NCI-H774 (cell line): ENCODE data around the gene TM7SF2.

Source experiments
- DNase-seq: peaks from one replicate; lab custom pipeline; 2025; lab: John Stamatoyannopoulos, UW

TM7SF2 gene

DNA sequence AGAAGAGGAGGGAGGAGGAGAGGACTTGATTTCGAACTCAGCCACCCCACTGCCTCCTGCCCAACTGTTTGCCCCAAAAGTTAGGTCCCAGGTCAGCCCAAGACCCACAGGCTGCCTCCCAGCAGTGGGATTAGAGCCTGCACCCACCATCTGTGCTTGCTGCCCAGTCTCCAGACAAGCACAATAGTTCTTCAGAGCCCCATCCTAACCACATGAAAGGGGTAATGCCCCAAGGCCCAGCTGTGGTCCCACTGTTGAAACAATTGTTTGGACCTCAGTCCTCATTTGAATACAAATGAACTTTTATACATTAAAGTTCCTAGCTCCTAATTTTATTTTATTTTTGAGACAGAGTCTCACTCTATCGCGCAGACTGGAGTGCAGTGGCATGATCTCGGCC lies 21.0 kb upstream of the TM7SF2 start:
- DNase-seq: no peak

DNA sequence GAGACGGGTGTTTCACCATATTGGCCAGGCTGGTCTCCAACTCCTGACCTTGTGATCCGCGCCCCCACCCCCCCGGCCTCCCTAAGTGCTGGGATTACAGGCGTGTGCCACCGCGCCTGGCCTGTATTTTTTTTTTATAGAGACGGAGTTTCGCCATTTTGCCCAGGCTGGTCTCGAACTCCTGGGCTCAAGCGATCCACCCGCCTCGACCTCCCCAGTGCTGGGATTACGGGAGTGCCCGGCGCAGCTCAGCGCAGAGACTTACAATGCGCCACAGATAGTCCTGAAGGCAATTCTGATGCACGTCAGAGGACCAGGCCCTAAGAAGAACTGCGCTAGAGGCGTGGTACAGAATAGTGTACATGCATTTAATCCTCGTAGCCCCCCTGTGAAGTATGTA lies 16.2 kb upstream of the TM7SF2 start:
- no peak for DNase-seq

DNA sequence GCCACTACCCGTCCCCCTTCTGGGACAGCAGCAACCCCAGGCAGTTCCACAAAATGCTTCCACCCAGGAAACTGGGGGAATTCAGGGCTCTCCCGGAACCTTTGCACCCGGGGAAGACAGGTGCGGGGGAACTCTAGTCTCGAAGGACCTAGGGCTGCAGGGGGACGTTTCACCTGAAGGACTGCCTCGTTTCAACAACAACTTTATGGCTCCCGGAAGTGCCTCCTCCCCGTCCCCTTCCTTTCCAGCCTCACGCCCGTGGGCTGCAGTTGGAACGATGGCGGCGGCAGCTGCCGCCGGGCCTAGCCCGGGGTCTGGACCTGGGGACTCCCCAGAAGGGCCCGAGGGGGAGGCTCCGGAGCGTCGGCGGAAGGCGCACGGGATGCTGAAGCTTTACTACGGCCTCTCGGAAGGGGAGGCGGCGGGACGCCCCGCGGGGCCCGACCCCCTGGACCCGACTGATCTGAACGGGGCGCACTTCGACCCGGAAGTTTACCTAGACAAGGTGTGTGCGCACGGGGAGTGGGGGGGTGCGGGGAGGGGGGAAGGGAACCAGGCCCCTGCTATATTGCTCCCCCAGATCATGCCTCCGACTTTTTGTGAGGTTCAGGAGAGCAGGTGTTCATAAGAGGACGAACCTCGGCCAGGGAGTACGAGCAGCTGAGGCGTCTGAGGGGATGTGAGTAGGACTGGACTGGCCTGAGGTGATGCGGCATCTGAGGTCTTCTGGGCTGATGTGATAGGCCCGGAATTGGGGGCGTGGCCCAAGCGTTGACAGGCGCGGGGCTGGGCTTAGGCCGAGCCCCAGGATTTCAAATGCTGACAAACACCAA lies 15.5 kb upstream of the TM7SF2 start, which contains the start of gene VPS51:
TSS of gene VPS51 (plus strand) at position 241 of the 833 bp plus-strand sequence. CDS start at position 278, 37 bp downstream.
- peak; percentile 93 for DNase-seq

DNA sequence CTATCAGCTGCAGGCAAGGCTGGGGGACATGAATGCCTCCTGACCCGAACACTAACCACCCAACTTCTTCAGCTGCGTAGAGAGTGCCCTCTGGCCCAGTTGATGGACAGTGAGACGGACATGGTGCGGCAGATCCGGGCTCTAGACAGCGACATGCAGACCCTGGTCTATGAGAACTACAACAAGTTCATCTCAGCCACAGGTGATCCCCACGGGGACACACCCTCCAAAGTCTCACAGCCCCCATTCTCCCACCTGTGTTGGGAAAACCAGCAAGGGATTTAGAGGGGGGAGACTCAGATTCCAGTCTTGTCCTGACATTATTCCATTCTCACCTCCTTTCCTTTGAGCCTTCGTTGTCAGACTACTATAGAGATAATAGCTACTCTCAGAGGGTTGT lies 14.7 kb upstream of the TM7SF2 start:
- no peak for DNase-seq

DNA sequence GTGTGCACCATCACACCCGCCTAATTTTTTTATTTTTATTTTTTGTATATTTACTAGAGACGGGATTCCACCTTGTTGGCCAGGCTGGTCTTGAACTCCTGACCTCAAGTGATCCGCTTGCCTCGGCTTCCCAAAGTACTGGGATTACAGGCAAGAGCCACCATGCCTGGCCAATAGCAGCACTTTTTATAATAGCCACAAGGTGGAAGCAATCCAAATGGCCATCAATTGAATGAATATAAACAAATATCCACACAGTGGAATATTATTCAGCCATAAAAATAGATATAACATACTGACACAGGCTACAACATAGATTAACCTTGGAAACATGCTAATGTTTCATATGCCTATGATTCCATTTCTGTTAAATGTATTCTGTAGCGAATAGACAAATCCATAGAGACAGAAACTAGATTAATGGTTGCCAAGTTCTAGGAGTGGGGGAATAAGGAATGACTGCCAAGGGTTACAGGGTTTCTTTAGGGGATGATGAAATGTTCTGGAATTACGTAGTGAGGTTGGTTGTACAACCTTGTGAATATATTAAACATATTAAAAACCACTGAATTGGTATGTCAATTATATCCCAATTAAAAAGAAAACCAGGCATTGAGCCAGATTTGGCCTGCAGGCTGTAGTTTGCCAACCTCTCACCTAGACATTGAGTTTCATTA lies 10.9 kb upstream of the TM7SF2 start:
- no peak for DNase-seq

DNA sequence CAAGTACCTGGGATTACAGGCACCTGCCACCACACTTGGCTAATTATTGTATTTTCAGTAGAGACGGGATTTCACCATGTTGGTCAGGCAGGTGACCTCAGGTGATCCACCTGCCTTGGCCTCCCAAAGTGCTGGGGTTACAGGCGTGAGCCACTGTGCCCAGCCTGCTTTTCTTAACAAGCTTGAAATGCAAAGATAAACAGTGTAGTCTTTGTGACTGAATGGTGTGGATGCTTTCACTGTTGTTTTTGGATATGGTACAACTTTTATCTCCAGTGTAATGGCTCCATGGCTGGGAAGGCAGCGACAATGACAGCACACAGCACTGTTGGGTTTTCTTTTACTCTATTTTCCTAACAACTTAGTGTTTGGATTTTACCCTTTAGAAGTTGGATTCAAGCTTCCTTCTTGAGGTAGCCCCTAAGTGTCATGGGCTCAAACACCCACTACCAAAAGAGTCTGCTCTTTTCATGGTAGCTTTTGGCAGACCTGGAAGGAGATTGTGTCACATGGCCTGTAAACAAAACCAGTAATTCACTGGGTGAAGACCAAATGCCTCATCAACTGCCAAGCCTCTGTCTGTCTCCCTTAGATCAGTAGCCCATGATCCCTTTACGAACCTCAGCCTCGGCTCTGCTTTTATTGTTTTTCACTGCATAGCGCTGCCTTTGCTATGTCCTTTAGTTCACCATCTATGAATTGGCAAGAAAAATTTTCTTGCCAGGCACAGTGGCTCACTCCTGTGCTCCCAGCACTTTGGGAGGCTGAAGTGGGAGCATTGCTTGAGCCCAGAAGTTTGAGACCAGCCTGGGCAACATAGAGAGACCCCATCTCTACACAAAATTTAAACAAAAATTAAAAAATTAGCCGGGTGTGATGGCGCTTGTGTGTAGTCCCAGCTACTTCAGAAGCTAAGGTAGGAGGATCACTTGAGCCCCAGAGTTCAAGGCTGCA lies 9.3 kb upstream of the TM7SF2 start:
- peak; percentile 76 for DNase-seq

DNA sequence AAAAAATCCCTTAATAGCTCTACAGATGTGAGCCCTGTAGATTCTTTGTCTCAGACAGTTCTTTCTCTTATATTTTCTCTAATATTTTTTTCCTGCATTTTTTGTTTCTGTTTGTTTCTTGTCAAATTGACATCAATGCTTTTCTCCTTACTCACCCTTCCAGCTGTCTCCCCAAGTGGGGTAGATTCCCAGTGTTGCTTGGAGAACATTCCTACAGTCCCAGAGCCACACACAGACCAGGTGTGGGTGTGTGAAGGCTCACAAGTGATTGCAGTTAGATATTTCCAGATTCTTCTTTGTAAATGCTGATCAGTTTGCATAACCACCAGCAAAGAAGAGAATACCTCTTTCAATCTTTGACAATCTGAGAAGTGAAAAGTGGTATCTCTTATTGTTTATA lies 8.2 kb upstream of the TM7SF2 start:
- no peak for DNase-seq

DNA sequence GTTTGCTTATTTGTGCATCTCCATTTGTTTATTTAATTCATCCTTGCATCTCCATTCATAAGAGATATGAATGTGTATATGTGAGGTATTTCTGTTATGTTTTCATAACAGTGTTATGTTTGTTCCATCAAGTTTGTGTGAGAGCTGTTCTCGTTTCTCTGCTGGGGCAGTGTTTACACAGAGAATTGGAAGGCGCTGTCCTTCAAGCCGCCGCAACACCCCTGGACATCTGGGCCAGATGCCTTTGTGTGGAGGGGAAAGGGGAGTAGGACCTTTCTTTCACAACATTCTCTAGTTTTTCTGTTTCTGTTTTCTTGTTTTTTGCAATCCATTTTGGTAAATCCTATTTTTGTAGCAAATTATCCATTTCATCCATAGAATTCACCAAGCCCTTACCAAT lies 7.0 kb upstream of the TM7SF2 start:
- no peak for DNase-seq

DNA sequence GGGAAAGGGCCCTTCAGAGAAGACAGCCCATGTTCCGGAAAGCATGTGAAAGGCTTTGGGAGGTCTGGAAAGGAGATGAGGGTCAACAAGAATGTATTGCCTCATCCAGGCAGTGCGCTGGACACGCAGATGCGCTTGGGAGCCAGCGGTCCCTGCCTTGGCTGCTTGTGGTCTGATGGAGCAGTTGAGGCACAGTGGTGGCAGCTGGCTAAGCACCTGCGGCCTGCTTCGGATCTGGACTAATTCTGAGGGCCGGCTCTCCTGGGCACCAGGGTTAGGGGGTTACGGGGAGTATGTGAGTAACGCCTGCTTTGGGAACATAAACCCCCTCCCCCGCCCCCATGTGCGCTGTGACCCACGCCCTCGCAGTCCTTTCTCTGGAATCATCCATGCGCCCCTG lies 4.6 kb upstream of the TM7SF2 start:
- no peak for DNase-seq

DNA sequence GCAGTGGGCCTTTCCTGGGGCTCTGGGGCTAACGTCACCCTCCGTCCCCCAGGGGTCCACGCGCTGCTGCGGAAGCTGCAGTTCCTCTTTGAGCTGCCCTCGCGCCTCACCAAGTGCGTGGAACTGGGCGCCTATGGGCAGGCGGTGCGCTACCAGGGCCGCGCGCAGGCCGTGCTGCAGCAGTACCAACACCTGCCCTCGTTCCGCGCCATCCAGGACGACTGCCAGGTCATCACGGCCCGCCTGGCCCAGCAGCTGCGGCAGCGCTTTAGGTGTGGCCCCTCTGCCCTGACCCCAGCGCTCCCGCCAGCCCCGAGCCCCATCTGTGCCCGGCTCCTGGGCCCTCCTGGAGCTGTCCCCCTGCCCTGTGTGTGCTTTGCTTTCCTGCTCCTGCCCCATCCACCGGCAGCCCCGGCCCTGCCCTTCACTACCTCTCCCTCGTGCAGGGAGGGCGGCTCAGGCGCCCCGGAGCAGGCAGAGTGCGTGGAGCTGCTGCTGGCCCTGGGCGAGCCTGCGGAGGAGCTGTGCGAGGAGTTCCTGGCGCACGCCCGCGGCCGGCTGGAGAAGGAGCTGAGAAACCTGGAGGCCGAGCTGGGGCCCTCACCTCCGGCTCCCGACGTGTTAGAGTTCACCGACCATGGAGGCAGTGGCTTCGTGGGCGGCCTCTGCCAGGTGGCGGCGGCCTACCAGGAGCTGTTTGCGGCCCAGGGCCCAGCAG lies 3.8 kb upstream of the TM7SF2 start:
- DNase-seq: no peak

DNA sequence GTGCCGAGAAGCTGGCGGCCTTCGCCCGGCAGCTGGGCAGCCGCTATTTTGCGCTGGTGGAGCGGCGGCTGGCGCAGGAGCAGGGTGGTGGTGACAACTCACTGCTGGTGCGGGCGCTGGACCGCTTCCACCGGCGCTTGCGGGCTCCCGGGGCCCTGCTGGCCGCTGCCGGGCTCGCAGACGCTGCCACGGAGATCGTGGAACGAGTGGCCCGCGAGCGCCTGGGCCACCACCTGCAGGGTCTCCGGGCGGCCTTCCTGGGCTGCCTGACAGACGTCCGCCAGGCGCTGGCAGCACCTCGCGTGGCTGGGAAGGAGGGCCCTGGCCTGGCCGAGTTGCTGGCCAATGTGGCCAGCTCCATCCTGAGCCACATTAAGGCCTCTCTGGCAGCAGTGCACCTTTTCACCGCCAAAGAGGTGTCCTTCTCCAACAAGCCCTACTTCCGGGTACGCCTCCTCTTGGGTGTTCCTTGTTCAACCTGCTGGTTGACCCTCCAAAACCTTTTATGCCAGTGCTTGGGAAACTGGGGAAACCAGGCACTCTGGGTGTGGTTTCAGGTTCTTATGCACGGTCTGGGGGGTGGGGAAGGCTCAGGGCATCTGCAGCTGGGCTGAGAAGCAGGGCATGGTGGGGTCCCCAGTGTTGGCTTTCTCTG lies 3.1 kb upstream of the TM7SF2 start:
- no peak for DNase-seq

DNA sequence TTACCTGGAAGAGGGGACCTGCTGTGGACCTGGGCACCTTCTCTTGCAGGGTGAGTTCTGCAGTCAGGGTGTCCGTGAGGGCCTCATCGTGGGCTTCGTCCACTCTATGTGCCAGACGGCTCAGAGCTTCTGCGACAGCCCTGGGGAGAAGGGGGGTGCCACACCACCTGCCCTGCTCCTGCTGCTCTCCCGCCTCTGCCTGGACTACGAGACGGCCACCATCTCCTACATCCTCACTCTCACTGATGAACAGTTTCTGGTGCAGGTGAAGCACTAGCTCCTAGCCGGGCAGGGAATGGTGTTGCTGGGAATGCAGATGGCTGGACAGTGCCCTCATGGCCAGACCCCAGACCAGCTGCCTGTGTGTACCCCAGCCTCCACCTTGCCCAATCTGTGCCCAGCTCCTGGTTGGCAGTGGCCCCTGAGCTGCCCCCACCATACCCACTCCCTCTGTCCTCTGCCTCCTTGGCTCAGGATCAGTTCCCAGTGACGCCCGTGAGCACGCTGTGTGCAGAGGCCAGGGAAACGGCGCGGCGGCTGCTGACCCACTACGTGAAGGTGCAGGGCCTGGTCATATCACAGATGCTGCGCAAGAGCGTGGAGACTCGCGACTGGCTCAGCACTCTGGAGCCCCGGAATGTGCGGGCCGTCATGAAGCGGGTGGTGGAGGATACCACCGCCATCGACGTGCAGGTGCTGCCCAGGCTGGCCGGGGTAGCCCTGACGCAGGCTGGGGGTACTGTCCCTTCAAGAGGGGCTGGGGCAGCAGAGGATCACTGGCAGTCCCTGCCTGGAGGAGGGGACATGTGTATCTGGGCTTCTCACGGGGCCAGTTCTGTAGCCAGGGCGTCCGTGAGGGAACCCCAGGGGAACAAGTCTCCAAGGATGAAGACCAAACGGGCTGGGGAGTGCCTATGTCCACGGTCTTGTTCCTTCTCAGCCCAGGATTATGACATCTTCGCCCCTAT lies 2.2 kb upstream of the TM7SF2 start:
- DNase-seq: no peak

DNA sequence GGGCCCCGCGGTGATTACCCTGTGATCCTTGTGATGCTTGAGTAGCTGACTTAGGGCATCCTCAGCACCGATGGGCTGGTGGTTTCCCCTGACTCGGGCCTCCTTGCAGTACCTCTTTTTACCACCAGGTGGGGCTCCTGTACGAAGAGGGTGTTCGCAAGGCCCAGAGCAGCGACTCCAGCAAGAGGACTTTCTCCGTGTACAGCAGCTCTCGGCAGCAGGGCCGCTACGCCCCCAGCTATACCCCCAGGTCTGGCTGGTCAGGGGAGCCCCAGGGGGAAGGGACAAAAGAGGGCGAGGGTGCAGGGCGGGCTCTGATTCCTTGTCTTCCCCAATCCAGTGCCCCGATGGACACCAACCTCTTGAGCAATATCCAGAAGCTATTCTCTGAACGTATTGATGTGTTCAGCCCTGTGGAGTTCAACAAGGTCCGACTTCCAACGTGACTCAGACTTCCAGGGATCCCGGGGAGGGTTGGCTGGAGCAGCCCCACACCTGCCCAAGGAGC lies 1.3 kb upstream of the TM7SF2 start:
- DNase-seq: peak; percentile 66

DNA sequence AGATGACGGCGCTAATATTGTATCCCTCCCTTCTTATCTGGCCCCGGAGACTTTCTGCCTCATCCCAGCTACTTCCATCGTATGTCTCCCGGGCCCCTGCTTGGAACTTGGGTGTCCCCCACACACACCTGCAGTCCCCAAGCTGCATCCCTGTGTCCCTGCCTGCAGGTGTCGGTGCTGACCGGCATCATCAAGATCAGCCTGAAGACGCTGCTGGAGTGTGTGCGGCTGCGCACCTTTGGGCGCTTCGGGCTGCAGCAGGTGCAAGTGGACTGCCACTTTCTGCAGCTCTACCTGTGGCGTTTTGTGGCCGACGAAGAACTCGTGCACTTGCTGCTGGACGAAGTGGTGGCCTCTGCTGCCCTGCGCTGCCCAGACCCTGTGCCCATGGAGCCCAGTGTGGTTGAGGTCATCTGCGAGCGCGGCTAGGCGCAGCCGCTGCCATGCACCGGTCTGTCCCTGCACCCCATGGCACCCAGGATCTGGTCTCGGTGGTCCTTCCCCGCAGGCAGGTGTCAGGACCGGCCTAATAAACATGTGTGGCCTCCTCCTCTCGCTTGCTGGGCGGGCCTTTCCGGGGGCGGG lies 421 bp upstream of the TM7SF2 start:
- no peak for DNase-seq

DNA sequence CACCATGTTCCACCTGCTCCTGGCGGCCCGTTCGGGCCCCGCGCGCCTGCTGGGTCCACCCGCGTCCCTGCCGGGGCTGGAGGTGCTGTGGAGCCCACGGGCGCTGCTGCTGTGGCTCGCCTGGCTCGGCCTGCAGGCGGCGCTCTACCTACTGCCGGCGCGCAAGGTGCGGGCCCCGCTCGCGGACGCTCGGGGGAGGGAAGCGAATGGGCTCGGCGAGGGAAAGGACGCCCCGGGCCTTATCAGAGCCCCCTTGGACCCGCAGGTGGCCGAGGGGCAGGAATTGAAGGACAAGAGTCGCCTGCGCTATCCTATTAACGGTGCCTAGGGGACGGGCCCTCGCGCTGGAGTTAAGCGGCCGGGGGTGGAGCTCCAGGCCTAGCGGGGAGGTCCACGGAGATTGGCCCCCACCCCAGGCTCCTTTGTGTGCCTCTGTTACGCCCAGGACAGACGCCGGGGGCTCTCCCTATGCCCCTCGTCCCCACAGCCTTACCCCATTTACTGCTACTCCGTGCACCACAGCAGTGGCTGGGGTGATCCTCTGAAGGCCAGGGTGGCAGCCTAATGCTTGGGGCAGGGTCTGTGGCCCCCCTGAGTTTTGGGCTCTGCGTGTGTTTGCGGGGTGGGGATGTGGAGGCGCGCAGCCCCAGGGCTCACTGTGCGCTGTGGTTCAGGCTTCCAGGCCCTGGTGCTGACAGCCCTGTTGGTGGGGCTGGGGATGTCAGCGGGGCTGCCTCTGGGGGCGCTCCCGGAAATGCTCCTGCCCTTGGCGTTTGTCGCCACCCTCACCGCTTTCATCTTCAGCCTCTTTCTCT lies 1.1 kb downstream of the TM7SF2 start:
- DNase-seq: peak; percentile 53

DNA sequence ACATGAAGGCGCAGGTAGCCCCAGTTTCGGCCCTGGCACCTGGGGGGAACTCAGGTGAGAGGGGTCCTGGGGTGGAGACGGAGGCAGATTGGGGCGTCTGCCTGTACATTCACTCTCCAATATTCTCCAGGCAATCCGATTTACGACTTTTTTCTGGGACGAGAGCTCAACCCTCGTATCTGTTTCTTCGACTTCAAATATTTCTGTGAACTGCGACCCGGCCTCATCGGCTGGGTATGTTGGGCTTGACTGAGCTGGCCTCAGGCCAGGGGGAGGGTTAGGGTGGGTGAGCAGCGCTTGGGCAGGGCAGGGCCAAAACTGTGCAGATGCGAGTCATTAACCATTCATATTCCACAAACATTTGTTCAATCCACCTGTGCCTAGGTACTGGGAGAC lies 1.7 kb downstream of the TM7SF2 start:
- no peak for DNase-seq

DNA sequence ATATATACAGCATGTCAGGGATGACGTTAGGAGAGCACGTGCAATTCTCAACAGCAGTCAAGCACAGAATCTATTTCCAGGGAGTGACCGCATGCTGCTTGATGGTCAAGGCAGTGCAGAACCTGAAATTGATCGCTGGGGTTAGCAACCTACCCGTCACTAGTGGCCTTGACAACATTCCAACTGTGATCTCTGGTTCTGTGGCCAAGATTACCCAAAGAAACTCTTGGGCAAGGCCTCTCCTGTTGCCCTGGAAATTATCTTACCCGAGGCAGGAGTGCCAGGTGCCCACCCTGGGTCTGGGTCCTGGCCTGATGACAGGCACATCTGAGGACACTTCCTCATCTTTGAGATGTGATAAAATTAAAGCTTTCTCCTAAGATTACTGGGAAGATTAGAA lies 2.2 kb downstream of the TM7SF2 start:
- no peak for DNase-seq

DNA sequence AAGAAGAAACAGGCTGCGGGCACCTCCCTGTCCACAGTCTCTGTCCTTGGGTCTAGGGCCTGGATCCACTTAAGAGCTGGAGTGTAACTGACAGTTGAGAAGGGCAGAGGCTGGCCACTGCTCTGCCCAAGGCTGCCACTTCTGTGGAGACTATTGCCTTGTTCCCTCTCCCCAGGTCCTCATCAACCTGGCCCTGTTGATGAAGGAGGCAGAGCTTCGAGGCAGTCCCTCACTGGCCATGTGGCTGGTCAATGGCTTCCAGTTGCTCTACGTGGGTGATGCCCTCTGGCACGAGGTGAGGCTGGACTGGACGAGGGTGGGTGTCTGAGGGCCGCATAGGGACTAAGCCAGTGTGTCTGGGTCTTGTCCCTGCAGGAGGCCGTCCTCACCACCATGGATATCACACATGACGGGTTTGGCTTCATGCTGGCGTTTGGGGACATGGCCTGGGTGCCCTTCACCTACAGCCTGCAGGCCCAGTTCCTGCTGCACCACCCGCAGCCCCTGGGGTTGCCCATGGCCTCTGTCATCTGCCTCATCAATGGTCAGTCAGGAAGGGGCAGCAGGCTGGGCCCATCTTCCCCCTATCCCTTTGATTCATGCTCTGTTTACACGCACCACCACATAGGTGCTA lies 3.0 kb downstream of the TM7SF2 start:
- DNase-seq: no peak
